ENCODE measurements around the gene BCKDHA.

DNA sequence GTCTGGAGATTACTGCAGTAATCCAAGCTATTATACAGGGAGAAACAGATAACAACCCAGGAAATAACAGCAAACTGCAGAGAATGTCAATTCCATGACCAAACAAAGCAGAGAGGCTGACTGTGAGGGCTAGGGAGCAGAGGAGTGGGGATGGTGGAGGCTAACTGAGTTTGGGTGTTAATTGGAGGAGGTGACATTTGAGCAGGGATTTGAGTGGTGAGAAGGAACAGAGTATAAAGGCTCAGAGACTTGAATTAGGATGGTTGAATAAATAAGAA is 39.0 kb downstream of the BCKDHA start:
- no peak for TF ChIP-seq POLR2A (IDR thresholded peaks at IDR 0.05)
- TF ChIP-seq, protein P1, sequence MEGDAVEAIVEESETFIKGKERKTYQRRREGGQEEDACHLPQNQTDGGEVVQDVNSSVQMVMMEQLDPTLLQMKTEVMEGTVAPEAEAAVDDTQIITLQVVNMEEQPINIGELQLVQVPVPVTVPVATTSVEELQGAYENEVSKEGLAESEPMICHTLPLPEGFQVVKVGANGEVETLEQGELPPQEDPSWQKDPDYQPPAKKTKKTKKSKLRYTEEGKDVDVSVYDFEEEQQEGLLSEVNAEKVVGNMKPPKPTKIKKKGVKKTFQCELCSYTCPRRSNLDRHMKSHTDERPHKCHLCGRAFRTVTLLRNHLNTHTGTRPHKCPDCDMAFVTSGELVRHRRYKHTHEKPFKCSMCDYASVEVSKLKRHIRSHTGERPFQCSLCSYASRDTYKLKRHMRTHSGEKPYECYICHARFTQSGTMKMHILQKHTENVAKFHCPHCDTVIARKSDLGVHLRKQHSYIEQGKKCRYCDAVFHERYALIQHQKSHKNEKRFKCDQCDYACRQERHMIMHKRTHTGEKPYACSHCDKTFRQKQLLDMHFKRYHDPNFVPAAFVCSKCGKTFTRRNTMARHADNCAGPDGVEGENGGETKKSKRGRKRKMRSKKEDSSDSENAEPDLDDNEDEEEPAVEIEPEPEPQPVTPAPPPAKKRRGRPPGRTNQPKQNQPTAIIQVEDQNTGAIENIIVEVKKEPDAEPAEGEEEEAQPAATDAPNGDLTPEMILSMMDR (IDR thresholded peaks at IDR 0.05) = no peak
